Activated gamma-delta T cell treated with anti-CD3 and anti-CD28 coated beads, Interleukin-2, amount 50 U/mL, for 16 hours (primary cell): Measurements from ENCODE around the gene ZBTB26.

Source experiments
- DNase-seq: peaks from one replicate; pipeline ENCODE4 v3.0.0-alpha.2; 2020; ENCODE audit warnings: low read depth

The ZBTB26 gene

GRCh38 chr9:122931226-122932121, at the start of gene ZBTB26:
Gene ZBTB26 (minus strand): TSS chr9:122931512. CDS start chr9:122919934, 11,578 bp downstream.
- DNase-seq, result peak; percentile 83

GRCh38 chr9:122978601-122979000, 47.3 kb upstream of the ZBTB26 start:
- no peak for DNase-seq

DNA sequence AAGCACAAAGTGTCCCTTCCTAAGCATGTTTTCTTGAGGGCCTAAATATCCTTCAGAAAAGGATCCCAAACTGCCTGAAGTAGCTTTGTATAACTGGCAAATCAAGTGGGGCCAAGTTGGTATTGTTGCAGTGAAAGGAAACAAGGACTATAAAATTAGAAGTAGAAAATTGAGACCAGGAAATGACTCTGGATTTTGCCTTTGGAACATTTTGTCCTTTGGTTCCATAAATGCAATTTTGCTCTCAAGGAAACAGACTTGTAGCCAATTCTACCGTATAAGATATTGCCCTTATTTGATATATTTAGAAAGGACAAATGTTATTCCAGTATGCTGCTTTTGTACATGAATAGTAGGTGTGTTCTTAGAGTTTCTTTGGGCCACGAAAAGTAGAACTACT, 43.9 kb upstream of the ZBTB26 start:
- DNase-seq, result no peak

- DNase-seq, result no peak
Measured at GRCh38 chr9:122961139-122961538, 29.8 kb upstream of the ZBTB26 start.

- DNase-seq, result no peak
Measured at GRCh38 chr9:122955961-122956360, 24.6 kb upstream of the ZBTB26 start.

- no peak for DNase-seq
Measured at GRCh38 chr9:122954253-122954691, 23.0 kb upstream of the ZBTB26 start.

GRCh38 chr9:122951056-122951455, 19.7 kb upstream of the ZBTB26 start:
- no peak for DNase-seq

DNA sequence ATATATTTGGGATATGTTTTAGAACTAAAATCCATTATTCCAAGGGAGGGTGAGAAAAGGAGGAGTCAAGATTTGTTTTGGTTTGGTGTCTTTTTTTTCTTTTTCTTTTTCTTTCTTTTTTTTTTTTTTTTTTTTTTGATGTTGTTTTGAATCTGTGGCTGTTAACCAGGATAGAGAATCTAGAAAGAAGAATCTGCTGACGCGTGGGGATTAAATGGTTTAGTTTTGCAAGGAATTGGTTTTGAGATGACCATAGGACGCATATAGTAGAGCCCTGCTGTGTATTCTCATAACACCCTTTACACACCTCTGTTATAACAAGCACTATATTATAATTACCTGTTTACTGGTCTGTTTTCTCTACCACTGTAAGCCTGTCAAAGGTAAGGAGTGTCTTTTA, 19.0 kb upstream of the ZBTB26 start:
- DNase-seq, result no peak

GRCh38 chr9:122949696-122950095, 18.4 kb upstream of the ZBTB26 start:
- no peak for DNase-seq

DNA sequence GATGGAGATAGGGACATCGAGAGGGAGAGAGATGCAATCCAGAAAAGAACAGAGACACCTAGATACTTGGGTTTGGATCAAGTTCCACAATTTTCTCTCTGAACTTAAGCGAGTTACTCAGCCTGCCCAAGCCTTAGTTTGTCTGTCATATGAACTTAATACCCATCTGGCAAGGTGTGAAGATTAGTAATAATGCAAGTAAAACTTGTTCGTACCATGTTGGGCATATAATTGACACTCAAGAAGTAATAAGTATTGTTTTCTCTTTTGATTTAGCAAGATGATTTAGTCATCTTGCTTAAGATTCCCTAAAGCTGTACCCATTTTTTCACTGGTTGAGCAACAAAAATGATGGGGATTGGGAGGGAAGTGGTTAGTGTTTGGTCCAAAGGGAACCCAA, 17.0 kb upstream of the ZBTB26 start:
- no peak for DNase-seq

- DNase-seq, result no peak
Measured at GRCh38 chr9:122946461-122947005, 15.2 kb upstream of the ZBTB26 start.

GRCh38 chr9:122944960-122945888, 13.9 kb upstream of the ZBTB26 start:
- DNase-seq, result no peak

DNA sequence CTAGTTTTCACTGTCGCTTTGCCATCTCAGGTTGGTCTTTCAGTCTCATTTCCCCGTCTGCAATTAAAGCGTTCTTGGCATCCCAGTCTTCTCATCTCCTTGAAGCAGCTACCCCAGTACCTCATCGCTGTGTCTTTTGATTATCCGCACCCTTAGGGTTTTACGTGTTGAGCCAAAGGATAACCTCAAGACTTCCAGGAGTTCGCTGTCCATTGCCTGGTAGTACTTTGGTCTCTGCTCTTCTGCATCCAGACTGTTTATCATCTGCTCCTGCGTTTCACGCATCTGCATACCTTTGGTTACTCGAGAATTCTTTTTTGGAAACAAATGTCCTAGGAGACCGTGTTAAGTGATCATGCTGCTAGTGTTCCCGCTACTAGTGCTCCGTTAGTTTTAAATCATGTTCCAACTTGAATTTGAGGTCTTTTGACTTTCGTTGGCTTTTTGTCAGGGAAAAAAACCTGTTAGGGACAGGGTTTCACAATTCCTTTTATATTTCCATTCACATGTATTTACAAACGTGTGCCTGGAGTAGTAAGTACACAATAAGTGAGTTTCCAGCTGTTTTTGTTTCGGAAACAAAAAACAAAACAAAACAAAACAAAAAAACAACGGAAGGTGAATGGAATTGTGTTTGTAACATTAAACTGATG, 10.4 kb upstream of the ZBTB26 start:
- DNase-seq, result no peak

DNA sequence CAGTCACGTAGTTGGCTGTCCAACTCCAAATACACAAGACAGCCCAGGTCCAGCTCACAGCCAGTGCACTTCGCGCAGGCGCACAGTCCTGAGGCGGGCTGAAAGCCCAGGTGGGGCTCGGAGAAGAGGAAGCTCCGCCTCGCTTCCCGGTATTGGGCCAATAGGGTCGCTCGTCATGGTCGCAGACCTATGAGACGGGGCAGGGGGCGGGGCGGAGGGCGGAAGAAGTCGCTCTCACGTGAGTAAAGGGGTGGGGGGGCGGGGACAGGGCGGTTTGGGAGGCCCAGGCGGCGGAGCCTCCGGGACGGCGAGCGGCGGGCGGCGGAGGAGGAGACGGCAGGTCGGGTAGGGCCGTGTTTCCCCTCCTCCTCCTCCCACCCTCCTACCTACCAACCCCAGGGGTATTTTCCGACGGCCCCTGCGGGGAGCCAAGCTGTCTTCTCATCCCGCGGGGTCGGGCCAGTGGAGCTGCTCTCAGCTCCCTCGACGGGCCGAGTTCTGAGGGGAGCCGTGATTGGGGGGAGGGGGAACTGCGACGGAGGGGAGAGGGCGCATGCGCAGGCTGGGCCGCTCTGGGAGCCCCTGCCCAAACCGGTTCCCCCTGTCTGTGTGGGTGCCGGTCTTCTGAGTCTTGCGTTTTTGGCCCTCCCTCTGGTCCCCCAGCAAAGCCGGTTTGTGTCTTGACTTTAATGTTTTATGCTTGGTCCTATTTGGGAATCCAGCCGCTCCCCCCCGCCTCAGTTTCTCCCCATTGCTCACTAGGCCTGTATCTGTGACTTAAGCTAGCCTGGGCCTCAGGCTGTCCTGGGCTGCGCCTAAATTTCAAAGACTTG, 9.7 kb upstream of the ZBTB26 start, which contains the start of gene RABGAP1:
RABGAP1 (plus strand) TSS at position 272 of the 833 bp plus-strand sequence. CDS start 16,040 bp downstream, outside the sequence.
- peak; percentile 98 for DNase-seq

DNA sequence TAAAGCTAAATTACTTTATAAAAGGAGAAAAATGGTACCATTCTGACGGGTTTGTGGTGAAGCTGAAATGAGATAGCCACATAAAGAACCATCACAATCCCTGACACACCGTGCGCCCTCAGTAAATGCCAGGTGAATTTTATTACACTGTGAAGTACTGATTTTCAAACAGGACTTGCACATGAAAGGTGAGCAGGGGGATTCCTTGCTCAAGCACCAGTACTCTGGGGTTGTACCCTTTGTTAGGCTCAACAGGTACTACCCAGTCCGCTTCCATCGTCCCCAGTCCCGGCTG, 9.1 kb upstream of the ZBTB26 start:
- no peak for DNase-seq

GRCh38 chr9:122939601-122940000, 8.3 kb upstream of the ZBTB26 start:
- no peak for DNase-seq

DNA sequence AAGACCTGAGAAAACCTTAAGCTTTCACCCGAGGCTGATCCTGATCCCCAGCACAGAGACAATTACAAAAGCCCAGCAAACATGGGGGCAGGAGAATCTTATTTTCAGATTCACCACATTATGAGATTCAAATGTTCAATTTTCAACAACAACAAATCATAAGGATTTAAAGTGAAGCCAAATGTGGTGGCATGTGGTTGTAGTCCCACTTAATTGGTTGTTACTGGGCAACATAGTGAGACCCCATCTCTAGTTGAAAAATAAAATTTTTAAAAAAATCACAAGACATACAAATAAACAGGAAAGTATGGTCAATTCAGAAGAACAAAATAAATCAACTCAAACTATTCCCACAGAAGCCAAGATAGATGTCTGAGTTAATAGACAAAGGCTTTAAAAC, 5.6 kb upstream of the ZBTB26 start:
- DNase-seq, result no peak

- no peak for DNase-seq
Measured at GRCh38 chr9:122936464-122936863, 5.2 kb upstream of the ZBTB26 start.

- DNase-seq, result no peak
Measured at GRCh38 chr9:122930541-122931225, 629 bp downstream of the ZBTB26 start.

GRCh38 chr9:122929796-122930354, 1.4 kb downstream of the ZBTB26 start:
- no peak for DNase-seq
